Stimulated activated CD4-positive, alpha-beta T cell treated with anti-CD3 and anti-CD28 coated beads, Interleukin-15, amount 100 ng/mL, for 1 hour (primary cell): ENCODE results near the gene PTPRR.

ENCODE experiments used
- DNase-seq, 2 donors: peaks; one replicate each; pipeline ENCODE4 v3.0.0-alpha.2; 2020; ENCODE audit warnings: low read depth in 1 of 2, low spot score in 1 of 2

Gene PTPRR

GRCh38 chr12:70920251-70920851 is at the start of gene PTPRR:
Gene PTPRR, minus strand, starts transcription at chr12:70920738. Its CDS starts 348 bp downstream, at chr12:70920390.
- no peak for DNase-seq

GRCh38 chr12:70966996-70967790 is 46.7 kb upstream of the PTPRR start:
- no peak for DNase-seq

- DNase-seq: no peak
Observed at GRCh38 chr12:70966046-70966445, 45.5 kb upstream of the PTPRR start.

GRCh38 chr12:70964867-70965510 is 44.5 kb upstream of the PTPRR start:
- DNase-seq: no peak

- DNase-seq: no peak
Observed at GRCh38 chr12:70963081-70963660, 42.6 kb upstream of the PTPRR start.

GRCh38 chr12:70962226-70962794 is 41.8 kb upstream of the PTPRR start:
- no peak for DNase-seq

GRCh38 chr12:70960484-70960883 is 39.9 kb upstream of the PTPRR start:
- DNase-seq: no peak

- DNase-seq: no peak
Observed at GRCh38 chr12:70955415-70955814, 34.9 kb upstream of the PTPRR start.

- DNase-seq: no peak
Observed at GRCh38 chr12:70950451-70950850, 29.9 kb upstream of the PTPRR start.

- DNase-seq: no peak
Observed at GRCh38 chr12:70948976-70949336, 28.4 kb upstream of the PTPRR start.

GRCh38 chr12:70948236-70948975 is 27.9 kb upstream of the PTPRR start:
- DNase-seq: no peak

GRCh38 chr12:70936203-70936813 is 15.8 kb upstream of the PTPRR start:
- no peak for DNase-seq

GRCh38 chr12:70933133-70933532 is 12.6 kb upstream of the PTPRR start:
- DNase-seq: no peak

GRCh38 chr12:70929029-70929428 is 8.5 kb upstream of the PTPRR start:
- no peak for DNase-seq

- no peak for DNase-seq
Observed at GRCh38 chr12:70928071-70928470, 7.5 kb upstream of the PTPRR start.

GRCh38 chr12:70927356-70927755 is 6.8 kb upstream of the PTPRR start:
- DNase-seq: no peak

- no peak for DNase-seq
Observed at GRCh38 chr12:70925539-70925938, 5.0 kb upstream of the PTPRR start.

GRCh38 chr12:70920891-70921290 is 353 bp upstream of the PTPRR start:
- DNase-seq: no peak

GRCh38 chr12:70919597-70920035 is 922 bp downstream of the PTPRR start:
- DNase-seq: no peak

GRCh38 chr12:70919176-70919575 is 1.4 kb downstream of the PTPRR start:
- no peak for DNase-seq
